ENCODE data around the gene DPYSL5. TPM values are rescaled to one million over a fixed set of nuclear protein-coding genes. Genes with fewer than 3 reads are reported as not detected.

The DPYSL5 gene
- total and polyA plus RNA-seq, 2 of the 8 experiments (the other 6 are each of a cell fraction or from before 2014, with no cell fraction given), result 11.9 to 16.4 TPM

DNA sequence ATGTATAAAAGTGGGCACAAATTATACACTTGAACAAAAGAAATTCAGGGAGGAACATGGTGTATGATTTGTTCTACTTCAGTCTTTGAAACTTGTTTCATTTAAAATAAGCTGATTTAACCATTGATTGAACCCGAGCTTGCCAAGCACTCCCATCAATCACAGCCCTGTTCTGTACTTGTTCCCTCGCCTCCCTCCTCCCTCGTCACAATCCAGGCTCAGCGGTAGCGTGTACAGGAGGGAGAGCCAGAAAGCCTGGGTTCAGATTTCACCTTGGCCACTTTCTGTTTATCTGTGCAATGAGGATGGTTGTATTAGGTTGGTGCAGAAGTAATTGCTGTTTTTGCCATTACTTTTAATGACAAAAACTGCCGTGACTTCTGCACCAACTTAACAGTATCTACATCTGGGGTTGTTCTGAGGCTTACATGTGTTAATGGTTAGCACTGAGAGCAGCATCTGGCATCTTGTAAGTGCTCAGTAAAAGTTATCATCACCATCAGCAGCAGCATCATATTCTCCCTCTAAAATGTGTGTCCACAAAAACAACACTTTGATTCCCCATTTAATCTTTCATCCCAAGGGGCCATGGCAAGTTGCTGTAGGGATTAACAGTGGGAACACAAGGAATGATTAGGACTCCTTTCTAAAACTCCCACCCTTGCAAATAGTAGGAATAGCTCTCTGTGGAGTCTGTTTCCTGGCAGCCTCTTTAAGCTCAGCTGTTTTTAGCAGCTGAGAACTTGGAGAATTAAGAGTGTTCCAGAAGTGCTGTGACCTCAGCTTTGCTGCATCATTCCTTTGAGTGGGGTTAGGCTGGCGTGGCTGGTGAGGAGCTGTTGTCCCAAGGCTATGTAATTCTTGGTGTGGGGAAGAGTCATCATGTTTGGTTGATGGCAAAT, 4.7 kb downstream of the DPYSL5 start (continued):
- TF ChIP-seq MAFK (IDR thresholded peaks at IDR 0.05; ENCODE audit: low read depth, low read length) (no peak), SP2 (IDR thresholded peaks at IDR 0.05; ENCODE audit: low read length) (no peak), TAF7 (optimal IDR thresholded peaks at IDR 0.05; ENCODE audit: borderline replicate concordance, low read depth, low read length) (no peak), CEBPB (IDR thresholded peaks at IDR 0.05; ENCODE audit: low read depth, low read length) (no peak)
